ENCODE data around the gene HHIPL1. TPM values are rescaled to one million over a fixed set of nuclear protein-coding genes. Genes with fewer than 3 reads are reported as not detected.

HHIPL1 gene
- total RNA-seq, 3 donors from 2014 or later = 0.26 to 3.2 (median 1.1) TPM

DNA sequence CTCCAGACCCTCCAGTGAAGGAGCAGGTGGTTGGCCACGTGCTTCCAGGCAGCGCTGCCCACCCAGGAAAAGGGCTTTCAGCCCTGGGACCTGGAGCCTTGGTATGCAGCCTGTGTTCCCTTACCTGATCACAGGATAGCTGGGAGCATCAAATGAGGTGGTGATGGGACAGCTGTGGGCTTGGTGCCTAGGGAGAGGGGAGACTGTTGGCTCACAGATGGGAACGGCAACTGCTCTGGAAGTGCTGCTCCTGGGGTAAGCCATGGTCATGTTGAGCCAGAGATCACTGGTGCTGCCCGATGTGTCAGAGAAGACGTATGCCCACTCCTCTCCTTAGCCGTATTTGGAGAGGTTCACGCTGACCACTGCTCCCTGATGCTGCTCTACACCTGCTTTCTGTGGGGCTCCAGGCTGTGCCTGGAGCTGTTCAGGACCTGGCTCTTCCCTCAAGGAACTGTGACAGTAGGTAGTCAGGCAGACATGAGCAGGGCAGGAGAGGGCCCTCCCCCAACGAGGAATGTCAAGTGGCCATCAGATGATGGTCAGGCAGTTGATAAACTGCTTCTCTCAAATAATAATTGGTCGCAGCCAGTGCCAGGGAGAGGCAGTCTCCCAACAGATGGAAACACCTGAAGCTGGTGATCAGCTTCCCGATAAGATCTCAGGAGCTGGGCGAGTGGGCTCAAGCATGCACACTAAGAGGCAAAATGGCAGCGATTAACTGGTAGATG lies 36.3 kb downstream of the HHIPL1 start:
- Histone ChIP-seq H3K4me1 (ENCODE audit: low read depth) (peaks cover 14% of the 10 kb centered on the region), H3K9me3 (peaks cover 14% of the 10 kb centered on the region), H3K4me3 (no peak overlapping the region), H3K36me3 (ENCODE audit: low read depth) (no peaks in the 10 kb centered on the region)
- TF ChIP-seq, protein P1, sequence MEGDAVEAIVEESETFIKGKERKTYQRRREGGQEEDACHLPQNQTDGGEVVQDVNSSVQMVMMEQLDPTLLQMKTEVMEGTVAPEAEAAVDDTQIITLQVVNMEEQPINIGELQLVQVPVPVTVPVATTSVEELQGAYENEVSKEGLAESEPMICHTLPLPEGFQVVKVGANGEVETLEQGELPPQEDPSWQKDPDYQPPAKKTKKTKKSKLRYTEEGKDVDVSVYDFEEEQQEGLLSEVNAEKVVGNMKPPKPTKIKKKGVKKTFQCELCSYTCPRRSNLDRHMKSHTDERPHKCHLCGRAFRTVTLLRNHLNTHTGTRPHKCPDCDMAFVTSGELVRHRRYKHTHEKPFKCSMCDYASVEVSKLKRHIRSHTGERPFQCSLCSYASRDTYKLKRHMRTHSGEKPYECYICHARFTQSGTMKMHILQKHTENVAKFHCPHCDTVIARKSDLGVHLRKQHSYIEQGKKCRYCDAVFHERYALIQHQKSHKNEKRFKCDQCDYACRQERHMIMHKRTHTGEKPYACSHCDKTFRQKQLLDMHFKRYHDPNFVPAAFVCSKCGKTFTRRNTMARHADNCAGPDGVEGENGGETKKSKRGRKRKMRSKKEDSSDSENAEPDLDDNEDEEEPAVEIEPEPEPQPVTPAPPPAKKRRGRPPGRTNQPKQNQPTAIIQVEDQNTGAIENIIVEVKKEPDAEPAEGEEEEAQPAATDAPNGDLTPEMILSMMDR (IDR thresholded peaks at IDR 0.05) = no peak
- DNase-seq = no peak
- no peak for ATAC-seq
- intact Hi-C loops (cut with DNase I, micrococcal nuclease) = no loop called here

GRCh38 chr14:99681832-99682148 lies 36.9 kb downstream of the HHIPL1 start:
- ATAC-seq (no peak), DNase-seq (no peak)
- intact Hi-C loops (cut with DNase I, micrococcal nuclease) = no loop called here
- TF ChIP-seq, protein P1 (IDR thresholded peaks at IDR 0.05) = no peak
- Histone ChIP-seq H3K4me1 (ENCODE audit: low read depth) (peaks cover 14% of the 10 kb centered on the region), H3K4me3 (no peak overlapping the region), H3K9me3 (peaks cover 14% of the 10 kb centered on the region), H3K36me3 (ENCODE audit: low read depth) (no peaks in the 10 kb centered on the region)

- H3K4me1 ChIP-seq (ENCODE audit: low read depth) = peaks cover 14% of the 10 kb centered on the region
- DNase-seq (peak; percentile 83 to 90 (median 87)), ATAC-seq (peak; percentile 62)
- H3K4me3 ChIP-seq = peak overlapping the region; percentile 32
- H3K36me3 ChIP-seq (ENCODE audit: low read depth) = no peaks in the 10 kb centered on the region
- intact Hi-C loops (cut with DNase I, micrococcal nuclease) = no loop called here
- TF ChIP-seq, protein P1 (IDR thresholded peaks at IDR 0.05) = peak; percentile 94
- peaks cover 6% of the 10 kb centered on the region for H3K9me3 ChIP-seq
These were observed 38.1 kb downstream of the HHIPL1 start for GRCh38 chr14:99682809-99683618.

DNA sequence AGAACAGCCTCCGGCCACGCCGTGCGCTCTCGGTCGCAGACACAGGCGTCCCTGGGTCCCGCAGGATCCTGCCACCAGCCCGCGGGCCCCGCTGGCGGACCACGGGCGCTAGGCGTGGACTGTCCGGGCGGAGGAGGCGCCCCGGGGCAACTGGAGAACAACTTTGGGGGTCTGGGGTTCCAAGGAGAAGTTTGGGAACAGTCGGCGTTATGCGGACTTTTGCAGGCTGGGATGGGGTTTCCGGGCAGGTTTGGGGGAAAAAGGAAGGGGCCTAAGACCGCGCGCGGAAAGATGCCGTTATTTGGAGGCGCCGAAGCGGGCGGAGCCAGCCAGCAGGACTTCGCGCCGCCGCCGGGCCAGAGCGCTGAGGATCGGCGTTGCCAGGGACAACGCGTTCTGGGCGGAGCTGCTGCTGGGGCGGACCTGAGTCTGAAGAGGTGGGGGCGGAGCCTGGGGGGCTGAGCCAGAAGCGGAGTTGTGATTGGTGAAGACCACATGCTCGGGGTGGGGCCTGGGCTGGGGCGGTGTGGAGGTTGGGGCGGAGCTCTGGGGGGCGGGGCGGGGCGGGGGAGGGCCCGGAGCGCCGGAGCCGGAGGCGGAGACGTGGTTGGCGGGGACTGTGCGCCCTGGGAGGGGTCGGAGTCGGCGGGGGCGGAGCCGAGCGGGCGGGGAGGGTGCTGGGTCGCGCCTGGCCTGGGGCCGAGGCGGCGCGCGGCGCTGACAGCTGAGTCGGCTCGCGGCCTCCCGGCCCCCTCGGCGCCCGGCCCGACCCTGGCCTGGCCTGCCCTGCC lies 38.9 kb downstream of the HHIPL1 start, which contains the start of gene CYP46A1:
Gene CYP46A1, plus strand, starts transcription at position 680 of the 791 bp plus-strand sequence. CDS start 120 bp downstream, outside the sequence.
- intact Hi-C loops (cut with DNase I, micrococcal nuclease) = no loop called here
- TF ChIP-seq, protein P1 (IDR thresholded peaks at IDR 0.05) = no peak
- Histone ChIP-seq H3K4me1 (ENCODE audit: low read depth) (peaks cover 14% of the 10 kb centered on the region), H3K4me3 (peak within 1 kb of the TSS; percentile 32), H3K36me3 (ENCODE audit: low read depth) (no peaks in the 10 kb centered on the region), H3K9me3 (no peaks in the 10 kb centered on the region)
- DNase-seq (peak; percentile 100), ATAC-seq (peak; percentile 97)

DNA sequence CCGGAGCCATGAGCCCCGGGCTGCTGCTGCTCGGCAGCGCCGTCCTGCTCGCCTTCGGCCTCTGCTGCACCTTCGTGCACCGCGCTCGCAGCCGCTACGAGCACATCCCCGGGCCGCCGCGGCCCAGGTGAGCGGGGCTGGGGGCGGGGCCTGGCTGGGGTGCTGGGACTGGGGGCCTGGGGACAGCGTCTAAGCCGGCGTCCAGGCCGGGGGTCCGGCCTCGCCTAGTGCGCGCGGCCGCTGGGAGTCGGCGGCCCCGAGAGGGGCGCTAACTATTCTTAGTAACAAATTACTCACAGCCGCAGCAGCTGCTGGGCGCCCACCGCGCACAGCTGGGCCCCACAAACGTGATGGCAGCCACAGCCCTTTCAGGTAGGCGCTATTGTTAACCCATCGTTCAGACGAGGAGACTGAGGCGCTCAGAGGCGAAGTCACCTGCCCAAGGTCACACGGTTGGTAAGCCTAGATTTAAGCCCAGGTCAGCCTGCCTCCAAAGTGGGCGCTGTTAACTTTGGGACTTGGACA lies 39.5 kb downstream of the HHIPL1 start:
- peaks cover 14% of the 10 kb centered on the region for H3K4me1 ChIP-seq (ENCODE audit: low read depth)
- DNase-seq (no peak), ATAC-seq (no peak)
- no peak overlapping the region for H3K4me3 ChIP-seq
- H3K36me3 ChIP-seq (ENCODE audit: low read depth) = no peaks in the 10 kb centered on the region
- intact Hi-C loops (cut with DNase I, micrococcal nuclease) = no loop called here
- H3K9me3 ChIP-seq = no peaks in the 10 kb centered on the region
- TF ChIP-seq, protein P1 (IDR thresholded peaks at IDR 0.05) = no peak
